Measurements from ENCODE around the gene FNDC11. TPM values are rescaled to one million over a fixed set of nuclear protein-coding genes. Genes with fewer than 3 reads are reported as not detected.
"Not testable (repeated sequence)": the region's sequence is repeated elsewhere in the genome, so short reads cannot be mapped to it uniquely, and the experiment has no call there.

Gene FNDC11
- total RNA-seq, 2 experiments from 2014 or later, result 1.7 to 1.8 TPM

DNA sequence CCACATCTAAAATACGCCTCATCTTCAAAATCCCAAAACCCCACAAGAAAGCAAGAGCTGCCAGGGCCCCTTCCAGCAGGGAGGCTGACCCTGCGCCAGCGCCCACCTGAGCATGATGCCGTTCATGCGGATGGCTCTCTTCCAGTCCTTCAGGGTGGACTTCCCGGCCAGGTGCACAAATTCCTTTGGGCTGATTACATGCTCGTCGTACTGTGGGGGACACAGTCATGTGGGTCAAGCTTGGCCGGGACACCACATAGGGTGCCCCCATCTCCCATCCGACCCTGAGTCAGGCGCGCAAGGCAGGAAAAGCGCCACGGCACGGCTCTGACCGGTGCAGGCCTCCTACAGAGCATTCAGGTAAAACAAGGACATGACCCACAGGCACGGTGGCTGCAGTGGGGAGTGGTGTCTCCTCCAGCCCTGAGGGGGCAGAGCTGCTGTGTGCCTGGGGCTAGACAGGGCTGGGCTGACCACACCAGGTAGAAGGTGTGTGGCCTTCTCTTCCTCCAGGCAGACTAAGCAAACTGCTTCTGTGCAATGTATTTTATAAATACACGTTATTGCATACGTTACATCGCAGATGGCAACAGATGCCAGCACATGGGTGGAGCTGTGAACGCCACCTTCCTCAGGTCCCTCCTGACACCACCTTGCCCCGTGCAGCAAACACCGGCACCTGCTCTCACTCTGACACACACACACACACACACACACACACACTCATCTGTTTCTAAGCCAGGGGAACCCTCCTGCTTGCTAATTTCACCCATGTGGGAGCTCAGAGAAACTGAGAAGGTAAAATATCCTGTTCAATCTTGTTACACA, 43.9 kb downstream of the FNDC11 start:
- Histone ChIP-seq H3K4me1 (ENCODE audit: insufficient read depth, low read length) (peaks cover 16% of the 10 kb centered on the region), H3K27ac (ENCODE audit: low read depth in 1 of 2, low read length in 2 of 2) (no peak overlapping the region), H3K4me3 (ENCODE audit: low read length) (no peak overlapping the region), H3K9me3 (ENCODE audit: control insufficient read depth in 1 of 2, insufficient read depth in 1 of 2, low read length in 2 of 2) (peaks cover 0 to 10% of the 10 kb centered on the region in 2 experiments), H3K27me3 (ENCODE audit: control insufficient read depth in 1 of 2, insufficient read depth in 2 of 2, low read length in 2 of 2) (no peaks in the 10 kb centered on the region), H3K36me3 (ENCODE audit: insufficient read depth, low read length) (peaks cover 61% of the 10 kb centered on the region)
- intact Hi-C loops (cut with DNase I, micrococcal nuclease), result no loop called here
- ATAC-seq (ENCODE audit: poor library complexity), result no peak
- Mint-ChIP-seq H3K4me1 (ENCODE audit: low read depth) (no peaks in the 10 kb centered on the region), H3K36me3 (ENCODE audit: low read depth) (peaks cover 60% of the 10 kb centered on the region), H3K9me3 (no peaks in the 10 kb centered on the region), H3K27me3 (no peaks in the 10 kb centered on the region), H3K27ac (no peak overlapping the region), H3K4me3 (no peak overlapping the region)
- ChIA-PET POLR2A (interaction anchor here (1.2 to 1.3 kb wide), 2 partner anchors 30 to 45 kb away, joined by 3 to 5 read pairs; no protein-coding TSS in a partner anchor), CTCF (no interaction called here)
- TF ChIP-seq, protein P1, sequence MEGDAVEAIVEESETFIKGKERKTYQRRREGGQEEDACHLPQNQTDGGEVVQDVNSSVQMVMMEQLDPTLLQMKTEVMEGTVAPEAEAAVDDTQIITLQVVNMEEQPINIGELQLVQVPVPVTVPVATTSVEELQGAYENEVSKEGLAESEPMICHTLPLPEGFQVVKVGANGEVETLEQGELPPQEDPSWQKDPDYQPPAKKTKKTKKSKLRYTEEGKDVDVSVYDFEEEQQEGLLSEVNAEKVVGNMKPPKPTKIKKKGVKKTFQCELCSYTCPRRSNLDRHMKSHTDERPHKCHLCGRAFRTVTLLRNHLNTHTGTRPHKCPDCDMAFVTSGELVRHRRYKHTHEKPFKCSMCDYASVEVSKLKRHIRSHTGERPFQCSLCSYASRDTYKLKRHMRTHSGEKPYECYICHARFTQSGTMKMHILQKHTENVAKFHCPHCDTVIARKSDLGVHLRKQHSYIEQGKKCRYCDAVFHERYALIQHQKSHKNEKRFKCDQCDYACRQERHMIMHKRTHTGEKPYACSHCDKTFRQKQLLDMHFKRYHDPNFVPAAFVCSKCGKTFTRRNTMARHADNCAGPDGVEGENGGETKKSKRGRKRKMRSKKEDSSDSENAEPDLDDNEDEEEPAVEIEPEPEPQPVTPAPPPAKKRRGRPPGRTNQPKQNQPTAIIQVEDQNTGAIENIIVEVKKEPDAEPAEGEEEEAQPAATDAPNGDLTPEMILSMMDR (IDR thresholded peaks at IDR 0.05), result no peak
- no peak for DNase-seq

DNA sequence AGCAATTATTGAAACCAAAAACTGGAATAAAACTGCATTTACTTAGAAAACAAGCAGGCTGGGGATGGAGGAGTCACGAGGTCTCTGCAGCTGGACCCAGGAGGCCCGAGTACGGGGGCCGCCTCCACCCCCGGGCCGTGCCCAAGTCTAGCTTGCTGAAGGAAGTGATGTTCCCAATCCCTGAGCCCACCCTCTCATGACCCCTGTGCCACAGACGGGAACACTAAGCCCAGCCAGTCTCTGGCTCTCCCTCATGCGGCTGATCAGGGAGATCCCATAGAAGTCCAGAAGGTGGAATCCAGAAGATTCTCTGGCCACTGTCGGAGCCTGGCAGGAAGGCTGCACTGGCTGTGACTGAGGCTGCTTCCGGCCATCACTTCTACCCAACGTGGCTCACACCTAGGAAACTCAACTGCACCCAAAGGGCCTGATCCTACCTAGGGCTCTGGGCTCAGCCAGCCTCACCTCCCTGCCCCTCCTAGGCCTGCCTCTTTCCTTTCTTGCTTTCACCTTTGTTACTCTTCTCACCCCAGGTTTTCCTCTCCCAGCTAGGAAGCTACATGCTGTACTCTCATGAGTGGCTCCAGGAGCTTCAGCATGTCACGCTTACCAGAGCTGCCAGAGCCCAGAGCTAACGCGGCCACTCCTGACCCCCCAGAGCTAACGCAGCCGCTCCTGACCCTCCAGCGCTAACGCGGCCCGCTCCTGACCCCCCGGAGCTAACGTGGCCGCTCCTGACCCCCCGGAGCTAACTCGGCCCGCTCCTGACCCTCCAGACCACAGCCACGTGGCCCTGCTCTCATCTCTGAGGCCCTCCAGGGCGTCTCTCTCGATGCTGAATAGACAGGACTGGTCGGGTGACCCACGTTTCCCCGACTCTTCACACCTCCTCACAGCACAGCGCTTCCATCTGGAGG, 44.8 kb downstream of the FNDC11 start:
- intact Hi-C loops (cut with DNase I, micrococcal nuclease), result no loop called here
- Mint-ChIP-seq H3K27me3 (no peaks in the 10 kb centered on the region), H3K4me1 (ENCODE audit: low read depth) (no peaks in the 10 kb centered on the region), H3K27ac (no peak overlapping the region), H3K9me3 (no peaks in the 10 kb centered on the region), H3K4me3 (no peak overlapping the region), H3K36me3 (ENCODE audit: low read depth) (peaks cover 57% of the 10 kb centered on the region)
- DNase-seq (no peak), ATAC-seq (ENCODE audit: poor library complexity) (no peak)
- CTCF ChIA-PET, result no interaction called here
- no peaks in the 10 kb centered on the region for H3K27me3 ChIP-seq (ENCODE audit: control insufficient read depth in 1 of 2, insufficient read depth in 2 of 2, low read length in 2 of 2)
- POLR2A ChIA-PET, result interaction anchor here (0.7 to 1.3 kb wide), 3 partner anchors 11 to 44 kb away, joined by 3 to 5 read pairs (median 3); no protein-coding TSS in a partner anchor
- no peak overlapping the region for H3K4me3 ChIP-seq (ENCODE audit: low read length)
- no peak overlapping the region for H3K27ac ChIP-seq (ENCODE audit: low read depth in 1 of 2, low read length in 2 of 2)
- peaks cover 16% of the 10 kb centered on the region for H3K4me1 ChIP-seq (ENCODE audit: insufficient read depth, low read length)
- peaks cover 58% of the 10 kb centered on the region for H3K36me3 ChIP-seq (ENCODE audit: insufficient read depth, low read length)
- peaks cover 0 to 10% of the 10 kb centered on the region in 2 experiments for H3K9me3 ChIP-seq (ENCODE audit: control insufficient read depth in 1 of 2, insufficient read depth in 1 of 2, low read length in 2 of 2)
- TF ChIP-seq, protein P1 (IDR thresholded peaks at IDR 0.05), result no peak

DNA sequence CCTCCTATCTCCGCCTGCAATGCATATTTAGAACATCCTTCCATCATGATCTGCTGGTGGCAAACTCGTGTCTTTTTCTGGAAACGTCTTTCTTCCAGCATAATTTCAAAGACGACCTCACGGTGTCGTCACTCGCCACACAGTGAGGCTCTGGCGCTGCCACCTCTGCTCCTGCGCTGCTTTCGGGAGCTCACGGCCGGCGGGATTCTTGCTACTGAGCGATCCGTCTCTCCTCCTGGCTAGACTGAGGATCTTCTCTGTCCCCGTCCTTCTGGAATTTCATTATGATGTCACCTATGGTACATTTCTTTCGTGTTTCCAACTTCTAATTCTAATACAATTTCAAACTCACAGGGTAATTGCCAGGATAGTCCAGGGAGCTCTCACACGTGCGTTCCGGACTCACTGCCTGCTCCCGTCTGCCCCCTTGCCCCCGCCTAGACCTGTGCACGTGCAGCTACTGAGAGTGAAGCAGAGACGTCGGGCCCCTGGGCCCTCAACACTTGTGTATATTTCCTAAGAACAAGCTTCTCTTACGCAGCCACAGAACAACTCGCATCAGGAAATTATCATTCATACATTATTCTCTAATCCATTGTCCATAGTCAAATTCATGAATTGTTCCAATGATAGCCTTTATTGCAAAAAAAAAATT, 45.6 kb downstream of the FNDC11 start:
- DNase-seq, result no peak
- H3K36me3 Mint-ChIP-seq (ENCODE audit: low read depth), result peaks cover 55% of the 10 kb centered on the region

DNA sequence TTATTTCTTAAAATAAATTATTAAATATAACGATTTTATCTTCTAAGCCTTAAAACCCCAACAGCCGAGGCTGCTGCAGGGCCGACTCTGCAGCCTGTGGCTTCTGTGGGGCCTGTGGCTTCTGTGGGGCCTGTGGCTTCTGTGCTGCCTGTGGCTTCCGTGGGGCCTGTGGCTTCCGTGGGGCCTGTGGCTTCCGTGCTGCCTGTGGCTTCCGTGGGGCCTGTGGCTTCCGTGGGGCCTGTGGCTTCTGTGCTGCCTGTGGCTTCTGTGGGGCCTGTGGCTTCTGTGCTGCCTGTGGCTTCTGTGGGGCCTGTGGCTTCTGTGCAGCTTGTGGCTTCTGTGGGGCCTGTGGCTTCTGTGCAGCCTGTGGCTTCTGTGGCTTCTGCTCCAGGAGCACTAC, 47.7 kb downstream of the FNDC11 start:
- H3K4me3 ChIP-seq (ENCODE audit: low read length); H3K27me3 Mint-ChIP-seq; H3K27me3 ChIP-seq (ENCODE audit: control insufficient read depth in 1 of 2, insufficient read depth in 2 of 2, low read length in 2 of 2); H3K27ac Mint-ChIP-seq; H3K9me3 Mint-ChIP-seq; CTCF ChIA-PET; H3K4me1 Mint-ChIP-seq (ENCODE audit: low read depth); POLR2A ChIA-PET; ATAC-seq (ENCODE audit: poor library complexity); intact Hi-C loops (cut with DNase I, micrococcal nuclease); H3K4me3 Mint-ChIP-seq: not testable (repeated sequence)
- Histone ChIP-seq H3K36me3 (ENCODE audit: insufficient read depth, low read length) (peaks cover 49% of the 10 kb centered on the region), H3K9me3 (ENCODE audit: control insufficient read depth in 1 of 2, insufficient read depth in 1 of 2, low read length in 2 of 2) (peaks cover 0 to 10% of the 10 kb centered on the region in 2 experiments), H3K4me1 (ENCODE audit: insufficient read depth, low read length) (peaks cover 16% of the 10 kb centered on the region), H3K27ac (ENCODE audit: low read depth in 1 of 2, low read length in 2 of 2) (peak overlapping the region; percentile 24 to 30)
- peaks cover 46% of the 10 kb centered on the region for H3K36me3 Mint-ChIP-seq (ENCODE audit: low read depth)
- DNase-seq, result peak in 7 of 14 experiments; percentile 7 to 55 (median 38)

More for the DNA sequence above, 45.6 kb downstream of the FNDC11 start:
- Histone ChIP-seq H3K27ac (ENCODE audit: low read depth in 1 of 2, low read length in 2 of 2) (no peak overlapping the region), H3K36me3 (ENCODE audit: insufficient read depth, low read length) (peaks cover 54% of the 10 kb centered on the region), H3K4me3 (ENCODE audit: low read length) (no peak overlapping the region), H3K4me1 (ENCODE audit: insufficient read depth, low read length) (peaks cover 16% of the 10 kb centered on the region), H3K27me3 (ENCODE audit: control insufficient read depth in 1 of 2, insufficient read depth in 2 of 2, low read length in 2 of 2) (no peaks in the 10 kb centered on the region), H3K9me3 (ENCODE audit: control insufficient read depth in 1 of 2, insufficient read depth in 1 of 2, low read length in 2 of 2) (peaks cover 0 to 10% of the 10 kb centered on the region in 2 experiments)
- Mint-ChIP-seq H3K9me3 (no peaks in the 10 kb centered on the region), H3K4me3 (no peak overlapping the region), H3K4me1 (ENCODE audit: low read depth) (no peaks in the 10 kb centered on the region), H3K27ac (no peak overlapping the region), H3K27me3 (no peaks in the 10 kb centered on the region)
- intact Hi-C loops (cut with DNase I, micrococcal nuclease), result no loop called here
- TF ChIP-seq, protein P1 (IDR thresholded peaks at IDR 0.05), result no peak
- CTCF ChIA-PET, result no interaction called here
- no peak for ATAC-seq (ENCODE audit: poor library complexity)
- POLR2A ChIA-PET, result interaction anchor here (0.7 to 1.2 kb wide), 2 partner anchors 12 to 31 kb away, joined by 3 read pairs; no protein-coding TSS in a partner anchor
